HEK293 (cell line): ENCODE data around the gene ASB16.

Experiments
- CTCF ChIP-seq: fragments of 450-650 bp; formaldehyde crosslinking; IDR thresholded peaks from 2 replicates; pipeline ENCODE4 v1.5.1; 2016; ENCODE audit warnings: missing biosample characterization, missing genetic modification characterization
- HOXA7 ChIP-seq: sonication (generic); formaldehyde crosslinking; IDR thresholded peaks from 2 replicates; pipeline ENCODE4 v1.8.1; 2022; ENCODE audit warnings: missing genetic modification reagents, borderline replicate concordance
- PBX3 ChIP-seq: sonication (generic); formaldehyde crosslinking; IDR thresholded peaks from 2 replicates; pipeline ENCODE4 v1.8.1; 2022; ENCODE audit warnings: mild to moderate bottlenecking, moderate library complexity, missing genetic modification reagents
- PRDM1 ChIP-seq: fragments of 450-650 bp; formaldehyde crosslinking; IDR thresholded peaks from 2 replicates; pipeline ENCODE4; 2016; ENCODE audit warnings: missing biosample characterization, missing genetic modification characterization
- REST ChIP-seq: fragments of 450-650 bp; formaldehyde crosslinking; IDR thresholded peaks from 2 replicates; pipeline ENCODE4 v1.5.1; 2016; ENCODE audit warnings: missing biosample characterization, missing genetic modification characterization
- YY1 ChIP-seq: fragments of 450-650 bp; formaldehyde crosslinking; IDR thresholded peaks from 2 replicates; pipeline ENCODE4 v1.5.1; 2018; ENCODE audit warnings: missing biosample characterization, missing genetic modification characterization
- ZNF280C ChIP-seq: fragments of 450-650 bp; formaldehyde crosslinking; IDR thresholded peaks from 2 replicates; pipeline ENCODE4 v1.5.1; 2016; ENCODE audit warnings: missing biosample characterization, missing genetic modification characterization
- ZNF354C ChIP-seq: fragments of 450-650 bp; formaldehyde crosslinking; IDR thresholded peaks from 2 replicates; pipeline ENCODE4 v1.5.1; 2016; ENCODE audit warnings: missing biosample characterization, missing genetic modification characterization, low read depth, borderline replicate concordance
- ZNF639 ChIP-seq: fragments of 450-650 bp; formaldehyde crosslinking; IDR thresholded peaks from 2 replicates; pipeline ENCODE4 v1.5.1; 2016; ENCODE audit warnings: missing biosample characterization, missing genetic modification characterization
- ZNF791 ChIP-seq: fragments of 450-650 bp; formaldehyde crosslinking; IDR thresholded peaks from 2 replicates; pipeline ENCODE4 v1.5.1; 2016; ENCODE audit warnings: missing biosample characterization, missing genetic modification characterization
- ZNF837 ChIP-seq: fragments of 450-650 bp; formaldehyde crosslinking; IDR thresholded peaks from 2 replicates; pipeline ENCODE4 v1.5.1; 2016; ENCODE audit warnings: missing biosample characterization, missing genetic modification characterization

- TF ChIP-seq REST = no peak
- TF ChIP-seq CTCF = no peak
- no peak for TF ChIP-seq YY1 (tag by site-specific recombination)
- TF ChIP-seq ZNF639 (tag by site-specific recombination) = no peak
- TF ChIP-seq ZNF791 (tag by site-specific recombination) = no peak
- no peak for TF ChIP-seq HOXA7 (CRISPR knock-in tag)
- no peak for TF ChIP-seq ZNF280C (tag by site-specific recombination)
- no peak for TF ChIP-seq ZNF354C (tag by site-specific recombination)
- TF ChIP-seq PBX3 (CRISPR knock-in tag) = no peak
- no peak for TF ChIP-seq PRDM1
- TF ChIP-seq ZNF837 = no peak
Measured at GRCh38 chr17:44133918-44134476, 36.5 kb upstream of the ASB16 start.
